GM12892 (cell line): ENCODE data around the gene TFF3.

ENCODE experiments used
- POLR2A ChIP-seq: IDR thresholded peaks from 2 replicates; pipeline ENCODE4 v1.6.1; 2011; ENCODE audit warnings: low read depth, low read length, control low read depth
- POLR2AphosphoS5 ChIP-seq: IDR thresholded peaks from 2 replicates; pipeline ENCODE4 v1.6.1; 2011; ENCODE audit warnings: low read depth, low read length, control low read depth
- TAF1 ChIP-seq: IDR thresholded peaks from 2 replicates; pipeline ENCODE4 v1.6.1; 2011; ENCODE audit warnings: low read depth, mild to moderate bottlenecking, control low read depth, low read length, borderline replicate concordance

DNA sequence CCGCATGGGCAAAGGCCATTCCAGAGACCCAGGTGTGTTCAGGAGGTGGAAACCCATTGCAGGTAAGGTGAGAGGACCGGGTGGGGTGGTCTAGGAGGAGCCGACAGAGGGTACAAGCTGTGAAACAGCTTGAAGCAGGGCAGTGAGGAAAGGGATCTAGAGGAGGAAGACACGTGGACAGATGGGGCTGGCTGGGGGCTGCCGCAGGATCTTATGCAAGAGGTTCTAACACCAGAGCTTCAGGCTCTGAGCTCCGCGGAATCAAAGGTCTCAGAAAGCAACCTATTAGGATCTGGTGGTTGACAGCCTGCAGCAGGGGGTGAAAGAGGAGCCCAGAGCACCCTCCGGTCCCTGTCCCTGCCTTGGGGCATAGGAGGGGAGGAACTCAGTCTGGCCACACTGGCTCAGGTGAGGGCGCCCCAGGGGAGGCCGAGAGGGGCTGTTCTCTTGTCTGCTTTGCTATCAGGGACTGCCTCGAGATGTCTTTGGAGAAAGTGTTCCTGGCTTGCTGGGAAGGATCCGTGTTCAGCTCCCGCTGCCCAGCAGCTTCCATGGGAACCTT, 49.2 kb upstream of the TFF3 start:
- TF ChIP-seq POLR2A: no peak
- TF ChIP-seq TAF1: no peak
- no peak for TF ChIP-seq POLR2AphosphoS5
